Measurements from ENCODE around the gene RNF152.

The RNF152 gene

GRCh38 chr18:61892683-61893308 lies at the start of gene RNF152:
RNF152 (minus strand) TSS chr18:61893007; CDS start chr18:61816463, 76,544 bp downstream.
- TF ChIP-seq EZH2 (IDR thresholded peaks at IDR 0.05) (no peak), POLR2AphosphoS5 (IDR thresholded peaks at IDR 0.05; ENCODE audit: borderline replicate concordance, low read depth, low read length) (no peak), FOXP2 (optimal IDR thresholded peaks at IDR 0.05; ENCODE audit: control extremely low read depth, extremely low read length, insufficient read depth) (no peak)
- peak within 1 kb of the TSS; percentile 81 for H3K4me3 ChIP-seq
- peak within 1 kb of the TSS; percentile 59 for H3K9ac ChIP-seq (ENCODE audit: insufficient read length)
- peaks cover 5% of the 10 kb centered on the region; the same call in 1 of the 2 replicates for H3K36me3 ChIP-seq (ENCODE audit: insufficient read depth, low read length)
- H3K9me3 ChIP-seq (ENCODE audit: low read depth, low read length) = no peaks in the 10 kb centered on the region
- no peak for DNase-seq (ENCODE audit: low read depth, low spot score)
- no peak within 1 kb of the TSS for H3K27ac ChIP-seq

- no peak overlapping the region for H3K27ac ChIP-seq
- TF ChIP-seq EZH2 (IDR thresholded peaks at IDR 0.05) (no peak), POLR2AphosphoS5 (IDR thresholded peaks at IDR 0.05; ENCODE audit: borderline replicate concordance, low read depth, low read length) (no peak), FOXP2 (optimal IDR thresholded peaks at IDR 0.05; ENCODE audit: control extremely low read depth, extremely low read length, insufficient read depth) (no peak)
- H3K36me3 ChIP-seq (ENCODE audit: insufficient read depth, low read length) = no peaks in the 10 kb centered on the region
- no peak overlapping the region for H3K4me3 ChIP-seq
- no peak overlapping the region for H3K9ac ChIP-seq (ENCODE audit: insufficient read length)
- DNase-seq (ENCODE audit: low read depth, low spot score) = no peak
- no peaks in the 10 kb centered on the region for H3K9me3 ChIP-seq (ENCODE audit: low read depth, low read length)
These were observed 49.2 kb upstream of the RNF152 start for GRCh38 chr18:61941948-61942471.

GRCh38 chr18:61939046-61939674 lies 46.4 kb upstream of the RNF152 start:
- H3K9me3 ChIP-seq (ENCODE audit: low read depth, low read length) = no peaks in the 10 kb centered on the region
- TF ChIP-seq POLR2AphosphoS5 (IDR thresholded peaks at IDR 0.05; ENCODE audit: borderline replicate concordance, low read depth, low read length) = no peak
- DNase-seq (ENCODE audit: low read depth, low spot score) = no peak

GRCh38 chr18:61935362-61935761 lies 42.6 kb upstream of the RNF152 start:
- no peaks in the 10 kb centered on the region for H3K36me3 ChIP-seq (ENCODE audit: insufficient read depth, low read length)
- no peaks in the 10 kb centered on the region for H3K9me3 ChIP-seq (ENCODE audit: low read depth, low read length)
- no peak for TF ChIP-seq FOXP2 (optimal IDR thresholded peaks at IDR 0.05; ENCODE audit: control extremely low read depth, extremely low read length, insufficient read depth)
- TF ChIP-seq POLR2AphosphoS5 (IDR thresholded peaks at IDR 0.05; ENCODE audit: borderline replicate concordance, low read depth, low read length) = no peak
- no peak for TF ChIP-seq EZH2 (IDR thresholded peaks at IDR 0.05)
- no peak for DNase-seq (ENCODE audit: low read depth, low spot score)
- no peak overlapping the region for H3K4me3 ChIP-seq
- no peak overlapping the region for H3K9ac ChIP-seq (ENCODE audit: insufficient read length)
- H3K27ac ChIP-seq = no peak overlapping the region

More at GRCh38 chr18:61939046-61939674, 46.4 kb upstream of the RNF152 start:
- Histone ChIP-seq H3K4me3 (no peak overlapping the region), H3K9ac (ENCODE audit: insufficient read length) (no peak overlapping the region), H3K36me3 (ENCODE audit: insufficient read depth, low read length) (no peaks in the 10 kb centered on the region), H3K27ac (no peak overlapping the region)

- H3K27ac ChIP-seq = no peak overlapping the region
- no peaks in the 10 kb centered on the region for H3K36me3 ChIP-seq (ENCODE audit: insufficient read depth, low read length)
- H3K9me3 ChIP-seq (ENCODE audit: low read depth, low read length) = no peaks in the 10 kb centered on the region
- H3K9ac ChIP-seq (ENCODE audit: insufficient read length) = no peak overlapping the region
- H3K4me3 ChIP-seq = no peak overlapping the region
- DNase-seq (ENCODE audit: low read depth, low spot score) = no peak
- TF ChIP-seq FOXP2 (optimal IDR thresholded peaks at IDR 0.05; ENCODE audit: control extremely low read depth, extremely low read length, insufficient read depth) (no peak), EZH2 (IDR thresholded peaks at IDR 0.05) (no peak), POLR2AphosphoS5 (IDR thresholded peaks at IDR 0.05; ENCODE audit: borderline replicate concordance, low read depth, low read length) (no peak)
These were observed 39.0 kb upstream of the RNF152 start for GRCh38 chr18:61931654-61932379.

GRCh38 chr18:61929881-61930640 lies 37.3 kb upstream of the RNF152 start:
- TF ChIP-seq EZH2 (IDR thresholded peaks at IDR 0.05) (no peak), POLR2AphosphoS5 (IDR thresholded peaks at IDR 0.05; ENCODE audit: borderline replicate concordance, low read depth, low read length) (no peak), FOXP2 (optimal IDR thresholded peaks at IDR 0.05; ENCODE audit: control extremely low read depth, extremely low read length, insufficient read depth) (no peak)
- H3K27ac ChIP-seq = no peak overlapping the region
- DNase-seq (ENCODE audit: low read depth, low spot score) = no peak

GRCh38 chr18:61926532-61926931 lies 33.7 kb upstream of the RNF152 start:
- DNase-seq (ENCODE audit: low read depth, low spot score) = no peak
- Histone ChIP-seq H3K9ac (ENCODE audit: insufficient read length) (no peak overlapping the region), H3K9me3 (ENCODE audit: low read depth, low read length) (no peaks in the 10 kb centered on the region), H3K4me3 (no peak overlapping the region), H3K27ac (no peak overlapping the region), H3K36me3 (ENCODE audit: insufficient read depth, low read length) (no peaks in the 10 kb centered on the region)
- TF ChIP-seq POLR2AphosphoS5 (IDR thresholded peaks at IDR 0.05; ENCODE audit: borderline replicate concordance, low read depth, low read length) = no peak
- TF ChIP-seq FOXP2 (optimal IDR thresholded peaks at IDR 0.05; ENCODE audit: control extremely low read depth, extremely low read length, insufficient read depth) = no peak
- TF ChIP-seq EZH2 (IDR thresholded peaks at IDR 0.05) = no peak

More at GRCh38 chr18:61929881-61930640, 37.3 kb upstream of the RNF152 start:
- no peaks in the 10 kb centered on the region for H3K9me3 ChIP-seq (ENCODE audit: low read depth, low read length)
- no peak overlapping the region for H3K9ac ChIP-seq (ENCODE audit: insufficient read length)
- H3K4me3 ChIP-seq = no peak overlapping the region
- H3K36me3 ChIP-seq (ENCODE audit: insufficient read depth, low read length) = no peaks in the 10 kb centered on the region
